NCI-H2107 treated with DMSO at 0.1 percent for 48 hours (cell line): ENCODE data around the gene COLEC12.
"Not testable (repeated sequence)": the region's sequence is repeated elsewhere in the genome, so short reads cannot be mapped to it uniquely, and the experiment has no call there.

Source experiments
- DNase-seq: peaks from one replicate; lab custom pipeline; 2025; ENCODE audit not compliant: unreplicated experiment; lab: John Stamatoyannopoulos, UW

Gene COLEC12

GRCh38 chr18:415617-416612, 84.6 kb downstream of the COLEC12 start:
- no peak for DNase-seq

- DNase-seq, result no peak
Observed at GRCh38 chr18:415047-415446, 85.5 kb downstream of the COLEC12 start.

- no peak for DNase-seq
Observed at GRCh38 chr18:413233-413632, 87.3 kb downstream of the COLEC12 start.

GRCh38 chr18:410047-410455, 90.5 kb downstream of the COLEC12 start:
- DNase-seq, result no peak

- no peak for DNase-seq
Observed at GRCh38 chr18:408367-408766, 92.1 kb downstream of the COLEC12 start.

- DNase-seq, result no peak
Observed at GRCh38 chr18:407626-408224, 92.8 kb downstream of the COLEC12 start.

- no peak for DNase-seq
Observed at GRCh38 chr18:407191-407590, 93.3 kb downstream of the COLEC12 start.

- DNase-seq, result no peak
Observed at GRCh38 chr18:406677-407076, 93.8 kb downstream of the COLEC12 start.

GRCh38 chr18:405006-405405, 95.5 kb downstream of the COLEC12 start:
- DNase-seq, result not testable (repeated sequence)

GRCh38 chr18:404061-404636, 96.4 kb downstream of the COLEC12 start:
- DNase-seq, result no peak

GRCh38 chr18:402129-402528, 98.4 kb downstream of the COLEC12 start:
- DNase-seq, result no peak

GRCh38 chr18:400456-400855, 100.0 kb downstream of the COLEC12 start:
- DNase-seq, result no peak

- no peak for DNase-seq
Observed at GRCh38 chr18:399631-400135, 100.8 kb downstream of the COLEC12 start.

GRCh38 chr18:398935-399630, 101.4 kb downstream of the COLEC12 start:
- no peak for DNase-seq

- no peak for DNase-seq
Observed at GRCh38 chr18:396556-396955, 103.9 kb downstream of the COLEC12 start.

GRCh38 chr18:396251-396555, 104.3 kb downstream of the COLEC12 start:
- no peak for DNase-seq

- no peak for DNase-seq
Observed at GRCh38 chr18:395456-396250, 104.8 kb downstream of the COLEC12 start.

GRCh38 chr18:394987-395362, 105.5 kb downstream of the COLEC12 start:
- no peak for DNase-seq

GRCh38 chr18:394262-394986, 106.1 kb downstream of the COLEC12 start:
- DNase-seq, result no peak

GRCh38 chr18:393574-393957, 106.9 kb downstream of the COLEC12 start:
- DNase-seq, result no peak
